A673 (cell line): ENCODE results near the gene TMEM150A. TPM values are rescaled to one million over a fixed set of nuclear protein-coding genes. Genes with fewer than 3 reads are reported as not detected.

ENCODE experiments used
- BruUV-seq: library from RNA; stranded (reverse); fragments of 400-500 nt; replicated peaks from 2 replicates; lab custom pipeline; 2021; lab: Mats Ljungman, UMichigan
- CTCF ChIA-PET: fragments of 300-600 bp; sonication (Branson Sonifier 250); formaldehyde crosslinking; loops from one replicate; lab custom pipeline; 2022; ENCODE audit warnings: antibody characterized with exemption; lab: Charles Lee
- POLR2A ChIA-PET: fragments of 300-600 bp; sonication (Branson Sonifier 250); formaldehyde crosslinking; loops from one replicate; lab custom pipeline; 2022; ENCODE audit warnings: antibody characterized with exemption; ENCODE audit not compliant: low non-redundant PET; lab: Charles Lee
- DNase-seq: peaks from one replicate; pipeline ENCODE4 v3.0.0-alpha.2; 2015; ENCODE audit warnings: low spot score
- H3K27ac ChIP-seq: fragments of 200-600 bp; sonication (generic); 2 replicates; pipeline ENCODE4 v1.5.1; 2016; ENCODE audit warnings: mixed run types, low read depth, mild to moderate bottlenecking, mixed read lengths, antibody characterized with exemption, low read length; ENCODE audit not compliant: poor library complexity, severe bottlenecking
- H3K27me3 ChIP-seq: fragments of 200-600 bp; sonication (generic); replicated peaks from 2 replicates; pipeline ENCODE4 v1.6.1; 2017; ENCODE audit warnings: mixed run types, low read depth, mild to moderate bottlenecking, mixed read lengths, antibody characterized with exemption, low read length; ENCODE audit not compliant: insufficient read depth, poor library complexity
- H3K36me3 ChIP-seq: fragments of 200-600 bp; sonication (generic); 2 replicates; pipeline ENCODE4 v1.6.1; 2016; ENCODE audit warnings: mixed run types, mild to moderate bottlenecking, mixed read lengths, antibody characterized with exemption, low read length; ENCODE audit not compliant: insufficient read depth, poor library complexity, severe bottlenecking
- H3K4me1 ChIP-seq: fragments of 200-600 bp; sonication (generic); 2 replicates; pipeline ENCODE4 v1.6.1; 2017; ENCODE audit warnings: mixed run types, mild to moderate bottlenecking, mixed read lengths, antibody characterized with exemption, low read length; ENCODE audit not compliant: insufficient read depth, poor library complexity, severe bottlenecking
- H3K4me3 ChIP-seq: fragments of 200-600 bp; sonication (generic); 2 replicates; pipeline ENCODE4 v1.5.1; 2016; ENCODE audit warnings: low read depth, mixed run types, mild to moderate bottlenecking, mixed read lengths, low read length; ENCODE audit not compliant: poor library complexity, severe bottlenecking
- H3K9me3 ChIP-seq: fragments of 200-600 bp; sonication (generic); 2 replicates; pipeline ENCODE4 v1.6.1; 2016; ENCODE audit warnings: mixed run types, low read depth, mild to moderate bottlenecking, mixed read lengths, antibody characterized with exemption, low read length; ENCODE audit not compliant: poor library complexity, severe bottlenecking
- CTCF ChIP-seq: fragments of 300-800, 200-600 bp; sonication (generic); conservative IDR thresholded peaks from 2 replicates; pipeline ENCODE4 v1.5.1; 2017; ENCODE audit warnings: low read depth, mild to moderate bottlenecking, antibody characterized with exemption, low read length, moderate library complexity, mixed read lengths
- EZH2 ChIP-seq: fragments of 200-600 bp; sonication (generic); IDR thresholded peaks from 2 replicates; pipeline ENCODE4 v1.6.1; 2017; ENCODE audit warnings: borderline replicate concordance, low read depth, mild to moderate bottlenecking, mixed read lengths, antibody characterized with exemption, low read length; ENCODE audit not compliant: poor library complexity, severe bottlenecking
- intact Hi-C: fragments of 100-400 bp; cut with micrococcal nuclease; formaldehyde crosslinking; loops from one replicate; pipeline ENCODE4 v1.10.0; 2022; ENCODE audit not compliant: unreplicated experiment
- total RNA-seq: library from RNA; stranded (reverse); gene quantifications from 2 replicates; pipeline ENCODE4 v1.2.3, GENCODE V29; 2021

Gene TMEM150A
- total RNA-seq, 1 experiment from 2014 or later: 6.6 TPM

- no peak for DNase-seq
- Histone ChIP-seq H3K27ac (no peak overlapping the region), H3K36me3 (peaks cover 85% of the 10 kb centered on the region), H3K4me3 (no peak overlapping the region), H3K9me3 (no peaks in the 10 kb centered on the region), H3K4me1 (no peaks in the 10 kb centered on the region), H3K27me3 (no peaks in the 10 kb centered on the region)
- CTCF ChIA-PET: no interaction called here
- intact Hi-C loops: no loop called here
- POLR2A ChIA-PET: no interaction called here
- TF ChIP-seq EZH2 (no peak), CTCF (no peak)
- no TSS peak for BruUV-seq
Observed at GRCh38 chr2:85631316-85631715, 28.8 kb upstream of the TMEM150A start.

- ChIA-PET CTCF (interaction anchor here (1.0 kb wide), 1 partner anchor 9 kb away, joined by 4 read pairs; no protein-coding TSS in a partner anchor), POLR2A (no interaction called here)
- H3K27me3 ChIP-seq: no peaks in the 10 kb centered on the region
- H3K27ac ChIP-seq: no peak overlapping the region
- H3K36me3 ChIP-seq: peaks cover 92% of the 10 kb centered on the region
- no peaks in the 10 kb centered on the region for H3K9me3 ChIP-seq
- intact Hi-C loops: no loop called here
- no TSS peak for BruUV-seq
- no peak overlapping the region for H3K4me3 ChIP-seq
- TF ChIP-seq EZH2: no peak
- TF ChIP-seq CTCF: no peak
- no peak for DNase-seq
- H3K4me1 ChIP-seq: no peaks in the 10 kb centered on the region
Observed at GRCh38 chr2:85628658-85629057, 26.2 kb upstream of the TMEM150A start.

- H3K36me3 ChIP-seq: peaks cover 90% of the 10 kb centered on the region
- no TSS peak for BruUV-seq
- H3K27me3 ChIP-seq: no peaks in the 10 kb centered on the region
- H3K9me3 ChIP-seq: no peaks in the 10 kb centered on the region
- ChIA-PET CTCF (no interaction called here), POLR2A (no interaction called here)
- TF ChIP-seq CTCF (no peak), EZH2 (no peak)
- intact Hi-C loops: no loop called here
- H3K4me3 ChIP-seq: no peak overlapping the region
- H3K27ac ChIP-seq: no peak overlapping the region
- no peak for DNase-seq
- H3K4me1 ChIP-seq: no peaks in the 10 kb centered on the region
Observed at GRCh38 chr2:85623991-85624390, 21.5 kb upstream of the TMEM150A start.
